NCI-H460 (cell line): ENCODE data around the gene GPR27. TPM values are rescaled to one million over a fixed set of nuclear protein-coding genes. Genes with fewer than 3 reads are reported as not detected.

Experiments used
- DNase-seq: peaks from one replicate; pipeline ENCODE4 v3.0.0-alpha.2; 2016; ENCODE audit warnings: low read depth; ENCODE audit errors: extremely low read depth
- total RNA-seq: library from RNA; depleted of rRNA; stranded (reverse); fragments of >200 nt; shearing (Covaris generic); gene quantifications from 2 replicates; pipeline ENCODE4 v1.2.3, GENCODE V29; 2014

Gene GPR27
- total RNA-seq, 1 experiment from 2014 or later = 8.6 TPM

DNA sequence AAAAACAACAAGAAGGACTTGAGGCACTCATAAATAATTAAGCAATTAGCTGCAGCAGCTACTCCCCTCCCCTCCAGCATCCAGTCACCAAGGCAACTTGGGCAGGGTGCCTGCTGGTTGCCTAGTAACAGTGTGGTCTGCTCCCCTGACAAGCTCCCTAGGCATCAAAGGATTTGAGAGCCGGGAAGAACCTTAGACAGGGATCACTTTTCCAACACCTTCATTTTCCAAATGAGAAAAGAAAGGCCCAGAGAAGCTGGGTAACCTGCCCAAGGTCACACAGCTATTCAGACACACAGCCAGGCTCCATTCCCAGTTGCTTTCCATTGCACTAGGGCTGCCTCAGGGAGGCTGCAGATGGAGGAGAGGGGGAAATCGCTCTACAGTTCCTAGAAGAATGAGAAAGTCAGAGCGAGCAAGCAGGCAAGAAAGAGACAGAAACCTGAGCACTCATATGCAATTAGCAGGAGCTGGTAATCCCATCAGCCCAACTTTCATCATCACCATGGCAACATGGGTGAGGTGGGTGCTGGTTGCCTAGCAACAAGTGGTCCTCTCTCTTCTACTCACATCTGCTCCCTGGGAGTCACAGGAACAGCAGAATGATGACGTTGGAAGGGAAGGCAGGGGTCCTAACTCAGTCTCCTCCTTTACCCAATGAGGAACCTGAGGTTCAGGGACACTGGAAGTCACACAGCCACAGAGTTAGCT is 24.9 kb upstream of the GPR27 start:
- DNase-seq = no peak

DNA sequence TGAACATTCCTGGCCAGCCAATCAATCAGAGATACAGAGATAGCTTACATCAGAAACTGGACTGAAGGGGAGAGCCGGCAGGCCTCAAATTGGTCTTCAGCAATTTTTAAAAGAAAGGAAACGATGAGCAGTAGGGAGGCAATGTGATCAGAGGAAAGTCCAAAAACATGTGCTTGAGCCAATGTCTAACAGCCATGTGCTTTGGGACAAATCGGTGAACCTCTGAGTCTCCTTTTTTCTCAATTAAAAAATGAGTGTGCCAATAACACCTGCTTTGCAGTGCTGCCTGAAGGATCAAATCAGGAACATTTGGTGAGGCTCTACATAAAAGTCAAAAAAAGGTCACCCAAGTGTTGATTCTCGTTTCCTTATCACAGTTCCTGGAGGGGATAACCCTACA is 21.0 kb upstream of the GPR27 start:
- no peak for DNase-seq

DNA sequence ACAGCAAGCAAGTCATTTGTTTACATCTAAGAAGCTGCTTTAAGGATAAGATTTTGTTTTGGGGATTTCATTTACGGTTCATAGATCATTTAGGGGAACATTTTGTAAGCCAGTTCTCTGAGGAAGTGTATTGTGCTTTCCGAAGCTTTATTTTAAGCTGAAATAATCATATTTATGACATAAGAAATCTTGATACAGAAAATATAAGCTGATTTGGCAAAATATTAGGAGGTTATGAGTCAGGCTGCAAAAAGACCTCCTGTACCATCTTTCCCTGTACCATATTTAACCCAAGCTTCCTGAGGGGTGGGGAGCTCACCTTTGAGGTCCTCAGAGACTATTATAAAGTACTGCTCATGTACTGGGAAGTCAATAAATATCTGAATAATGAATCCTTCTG is 20.3 kb upstream of the GPR27 start:
- DNase-seq = no peak

DNA sequence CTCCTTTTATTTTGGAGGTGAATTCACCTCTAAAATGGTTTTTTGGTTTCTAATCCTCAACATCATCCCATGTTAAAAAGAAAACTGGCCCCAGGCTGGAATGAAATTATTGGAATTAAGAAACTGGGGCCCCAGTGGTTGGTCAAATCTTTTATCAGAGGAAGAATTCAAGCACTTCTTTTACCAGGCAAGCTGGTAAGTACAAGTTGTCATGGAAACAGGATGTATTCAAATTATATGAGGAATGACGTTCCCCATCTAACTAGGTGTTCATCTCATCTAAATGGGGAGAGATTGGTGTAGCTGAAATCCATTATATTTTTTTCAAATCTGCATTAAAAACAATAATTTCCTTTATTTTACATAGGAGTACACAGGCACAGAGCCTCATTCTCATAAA is 18.8 kb upstream of the GPR27 start:
- no peak for DNase-seq

DNA sequence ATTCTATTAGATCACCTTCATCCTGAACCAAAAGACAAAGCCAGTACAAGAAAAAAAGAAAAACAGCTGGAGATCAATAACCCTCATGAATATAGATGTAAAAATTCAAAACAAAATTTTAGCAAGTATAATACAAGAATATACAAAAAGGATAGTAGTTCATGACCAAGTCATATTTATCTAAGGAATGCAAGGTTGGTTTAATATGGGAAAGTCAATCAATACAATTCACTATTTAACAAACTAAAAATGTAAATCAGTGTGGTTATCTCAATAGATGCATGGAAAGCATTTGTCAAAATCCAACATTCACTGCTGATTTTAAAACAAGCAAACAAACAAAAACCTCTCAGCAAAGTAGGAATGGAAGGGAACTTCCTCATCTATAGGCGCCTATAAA is 11.0 kb upstream of the GPR27 start:
- no peak for DNase-seq

DNA sequence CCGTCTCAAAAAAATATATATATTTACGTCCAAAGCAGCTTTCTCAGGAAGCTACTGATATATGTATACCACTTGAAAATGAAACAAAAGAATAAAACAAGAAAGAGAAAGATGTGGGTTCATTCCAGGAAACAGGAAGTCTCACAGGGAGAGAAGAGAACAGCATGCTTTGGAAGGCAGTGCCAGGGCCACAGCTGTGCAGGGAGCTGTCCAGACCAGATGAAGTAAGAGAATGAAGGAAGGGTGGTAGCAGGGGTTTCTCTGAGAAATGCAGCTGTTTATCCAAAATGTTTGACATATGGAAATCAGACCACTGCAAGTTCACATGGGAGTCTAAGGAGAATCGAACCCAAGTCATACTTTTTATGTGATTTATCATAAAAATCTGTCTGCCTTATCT is 8.9 kb upstream of the GPR27 start:
- no peak for DNase-seq

DNA sequence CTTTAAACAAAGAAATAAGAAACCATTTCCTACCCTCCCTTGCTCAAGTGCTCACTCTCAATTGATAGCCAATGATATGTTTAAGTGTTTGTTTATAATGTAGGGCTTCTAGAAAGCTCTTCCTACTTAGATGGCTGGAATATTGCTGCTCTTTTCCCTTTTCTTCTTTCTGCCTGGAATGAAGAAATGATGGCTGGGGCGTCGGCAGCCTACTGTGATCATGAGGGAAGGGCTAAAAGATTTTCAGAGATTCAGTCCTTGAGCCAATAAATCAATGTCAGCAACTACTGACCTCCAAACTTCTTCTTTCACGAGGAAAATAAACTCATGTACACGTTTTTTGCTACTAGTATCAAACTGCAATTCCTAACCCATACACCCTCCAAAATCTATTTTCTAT is 2.1 kb upstream of the GPR27 start:
- DNase-seq = no peak

DNA sequence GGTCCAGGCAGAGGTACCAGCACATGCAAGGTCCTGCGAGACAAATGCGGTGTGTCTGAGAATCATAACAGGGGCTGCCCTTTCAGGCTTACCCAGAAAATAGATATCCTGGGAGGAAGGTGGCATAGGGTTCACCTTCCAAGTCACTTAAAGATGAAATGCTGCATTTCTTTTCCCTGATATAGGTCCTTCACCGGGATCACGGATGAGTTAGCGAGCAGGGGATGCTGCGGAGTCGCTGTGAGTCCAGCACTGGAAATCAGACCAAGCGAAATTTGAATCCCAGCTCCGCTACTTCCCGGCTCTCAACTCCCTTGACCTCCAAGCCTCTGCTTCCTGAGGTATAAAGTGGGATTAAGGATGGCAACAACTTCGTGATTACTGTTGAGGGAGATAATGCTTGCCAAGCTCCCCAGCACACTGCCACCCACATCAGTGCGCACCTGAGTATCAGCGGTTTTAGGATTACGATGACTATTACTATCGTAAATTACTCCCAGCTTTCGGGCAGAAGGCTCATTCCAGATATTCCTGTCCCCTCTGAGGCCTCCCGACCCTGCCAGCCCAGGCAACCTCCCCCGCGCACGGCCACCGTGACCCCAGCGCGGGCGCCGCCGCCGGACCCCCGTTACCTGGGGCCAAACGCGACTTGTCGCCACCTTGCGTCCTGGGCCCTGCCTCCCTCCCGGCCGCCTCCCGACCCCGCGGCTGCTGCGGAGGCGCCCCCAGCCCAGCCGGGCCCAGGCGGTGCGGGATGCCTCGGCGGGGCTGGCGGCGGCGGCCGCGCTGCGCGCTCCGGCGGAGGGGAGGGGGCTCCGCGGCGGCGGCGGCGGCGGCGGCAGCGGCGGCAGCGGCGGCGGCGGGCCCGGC is 589 bp upstream of the GPR27 start:
- DNase-seq = no peak

DNA sequence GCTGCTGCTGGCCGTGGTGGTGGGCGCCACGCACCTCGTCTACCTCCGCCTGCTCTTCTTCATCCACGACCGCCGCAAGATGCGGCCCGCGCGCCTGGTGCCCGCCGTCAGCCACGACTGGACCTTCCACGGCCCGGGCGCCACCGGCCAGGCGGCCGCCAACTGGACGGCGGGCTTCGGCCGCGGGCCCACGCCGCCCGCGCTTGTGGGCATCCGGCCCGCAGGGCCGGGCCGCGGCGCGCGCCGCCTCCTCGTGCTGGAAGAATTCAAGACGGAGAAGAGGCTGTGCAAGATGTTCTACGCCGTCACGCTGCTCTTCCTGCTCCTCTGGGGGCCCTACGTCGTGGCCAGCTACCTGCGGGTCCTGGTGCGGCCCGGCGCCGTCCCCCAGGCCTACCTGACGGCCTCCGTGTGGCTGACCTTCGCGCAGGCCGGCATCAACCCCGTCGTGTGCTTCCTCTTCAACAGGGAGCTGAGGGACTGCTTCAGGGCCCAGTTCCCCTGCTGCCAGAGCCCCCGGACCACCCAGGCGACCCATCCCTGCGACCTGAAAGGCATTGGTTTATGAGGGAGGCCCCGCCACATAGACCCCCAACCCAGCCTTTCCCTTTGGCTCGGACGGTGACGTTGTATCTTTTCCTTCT is 1.1 kb downstream of the GPR27 start:
- DNase-seq = no peak

DNA sequence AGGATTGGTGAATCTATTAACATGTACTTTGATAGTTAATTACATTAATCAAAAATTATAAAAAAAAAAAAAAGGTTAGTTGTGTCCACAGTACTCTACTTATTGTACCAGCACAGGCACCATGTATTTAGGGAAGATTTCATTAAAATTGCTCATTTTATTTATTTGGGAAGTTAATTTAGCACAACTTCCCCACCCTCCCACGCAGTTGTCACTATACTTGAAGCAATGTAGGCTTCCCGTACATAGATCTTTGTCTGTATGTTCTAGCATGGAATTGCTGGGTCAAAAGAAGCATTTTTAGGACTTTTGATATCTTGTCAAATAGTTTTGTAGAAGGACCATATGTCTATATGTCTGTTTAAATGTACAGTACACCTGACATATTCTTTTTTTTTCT is 4.4 kb downstream of the GPR27 start:
- DNase-seq = no peak

DNA sequence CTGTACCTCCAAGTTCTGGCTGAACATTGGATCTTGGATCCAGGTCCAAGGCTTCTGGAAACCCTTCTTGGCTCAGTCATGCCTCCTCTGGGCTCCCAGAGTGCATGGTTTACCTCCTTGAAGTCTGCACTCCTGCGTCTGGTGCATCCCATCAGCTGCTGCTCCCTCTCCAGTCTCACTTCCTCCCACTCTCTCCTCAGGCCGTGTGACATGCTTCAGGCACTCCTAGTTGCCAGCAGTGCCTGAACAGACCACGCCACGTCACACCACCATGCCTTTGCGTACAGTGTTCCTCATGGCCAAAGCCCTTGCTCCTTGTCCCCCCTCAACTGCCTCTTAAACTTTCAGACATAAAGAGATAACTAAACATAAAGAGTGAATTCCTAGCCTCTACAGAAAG is 5.7 kb downstream of the GPR27 start:
- no peak for DNase-seq

DNA sequence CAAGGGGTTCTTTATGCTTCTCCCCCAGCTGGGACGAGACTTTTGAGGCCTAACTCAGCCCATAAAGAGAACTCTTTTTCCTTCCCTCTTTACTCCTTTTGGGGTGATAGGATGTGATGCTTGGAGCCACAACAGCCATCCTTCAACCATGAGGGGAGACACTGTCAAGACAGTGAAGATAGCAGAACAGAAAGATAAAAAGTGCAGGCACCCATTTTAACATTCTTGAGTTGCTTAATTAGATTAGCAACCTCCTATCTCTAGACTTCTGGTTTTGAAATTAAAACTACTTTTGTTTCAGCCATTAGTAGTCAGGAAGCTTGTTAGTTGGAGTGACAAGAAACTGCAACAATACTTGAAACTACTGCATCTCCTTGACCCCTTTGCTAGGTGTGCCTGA is 6.5 kb downstream of the GPR27 start:
- DNase-seq = no peak

DNA sequence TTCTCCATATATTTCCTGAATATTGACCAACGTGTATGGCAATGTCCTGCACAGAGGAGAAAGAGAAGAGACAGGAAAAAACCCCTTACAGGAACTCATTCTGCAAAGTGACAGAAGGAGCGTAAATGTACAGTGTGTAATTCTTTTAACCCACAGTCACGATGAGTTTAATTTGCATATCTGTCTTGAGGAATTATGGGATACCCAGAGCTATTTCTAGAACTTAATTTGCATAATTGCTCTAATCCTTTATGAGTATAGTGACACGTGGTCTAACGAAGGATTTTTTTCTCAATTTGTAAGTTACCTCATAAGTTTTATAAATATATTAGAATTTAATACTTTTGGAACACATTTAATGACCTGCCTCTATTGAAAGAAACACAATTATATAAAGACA is 9.8 kb downstream of the GPR27 start:
- DNase-seq = no peak

DNA sequence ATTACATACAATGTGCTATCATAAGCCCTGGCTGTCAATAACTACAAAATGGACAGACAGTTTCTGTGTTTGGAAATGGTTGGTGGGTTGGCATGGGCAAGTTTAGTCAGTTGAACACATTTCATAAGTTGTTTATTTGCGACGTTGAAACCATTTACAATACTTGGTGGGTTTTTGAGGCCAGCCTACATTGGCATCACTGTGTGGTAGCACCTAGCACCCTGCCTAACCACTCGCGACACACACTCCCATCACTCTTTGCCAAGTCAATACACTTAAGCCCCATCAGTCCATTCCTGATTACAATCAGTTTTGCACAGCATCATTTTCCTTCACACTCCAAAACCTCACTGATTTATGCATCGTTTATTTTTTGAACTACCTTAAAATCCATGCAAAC is 17.5 kb downstream of the GPR27 start:
- no peak for DNase-seq

DNA sequence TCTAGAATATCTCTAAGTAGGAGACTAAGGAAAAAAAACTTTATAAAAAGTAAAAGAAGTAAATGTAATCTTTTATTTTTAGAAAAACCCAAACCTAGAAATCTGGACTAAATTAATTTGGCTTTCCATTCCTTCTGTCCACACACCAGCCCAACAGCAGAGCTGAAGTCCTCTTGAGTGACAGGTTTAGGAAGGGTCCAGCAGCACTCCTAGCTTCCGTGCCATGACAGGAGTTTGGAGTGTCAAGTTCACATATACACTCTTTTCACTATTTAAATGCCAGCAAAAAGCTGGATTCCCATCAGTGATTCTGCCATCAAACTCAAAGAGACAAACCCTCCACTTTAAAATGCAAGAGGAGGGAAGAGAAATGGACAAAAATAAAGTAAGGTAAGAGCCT is 18.2 kb downstream of the GPR27 start:
- no peak for DNase-seq

DNA sequence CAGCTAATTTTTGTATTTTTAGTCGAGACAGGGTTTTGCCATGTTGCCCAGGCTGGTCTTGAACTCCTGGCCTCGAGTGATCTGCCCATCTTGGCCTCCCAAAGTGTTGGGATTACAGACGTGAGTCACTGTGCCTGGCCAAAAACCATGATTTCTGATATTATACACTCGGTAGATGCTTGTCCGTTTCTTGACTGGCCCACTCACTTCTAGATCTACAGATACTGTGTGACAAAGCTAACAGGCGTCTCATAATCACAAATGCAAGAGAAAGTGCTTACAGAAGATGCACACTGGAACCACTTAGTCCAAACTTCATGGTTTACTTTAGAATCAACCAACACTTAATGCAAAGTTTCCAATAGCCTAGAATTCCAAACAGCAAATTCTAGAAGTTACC is 22.9 kb downstream of the GPR27 start:
- no peak for DNase-seq

DNA sequence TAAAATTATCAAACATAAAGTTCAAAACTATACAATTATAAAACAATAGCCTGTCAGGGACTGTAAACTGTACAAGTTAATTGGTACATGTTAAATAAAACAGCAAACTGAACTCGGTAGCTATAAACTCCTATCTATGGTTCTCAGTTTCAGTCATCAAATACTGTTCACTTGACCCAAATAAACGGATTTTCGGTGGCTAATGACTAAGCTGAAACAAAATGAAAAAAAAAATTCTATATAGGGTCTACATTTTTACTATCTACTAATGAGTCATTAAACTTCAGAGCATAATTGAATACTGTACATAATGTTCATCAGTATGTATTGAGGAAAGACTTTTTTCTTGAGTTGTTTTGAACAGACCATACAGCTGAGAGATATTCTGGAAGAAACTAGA is 24.7 kb downstream of the GPR27 start:
- no peak for DNase-seq

DNA sequence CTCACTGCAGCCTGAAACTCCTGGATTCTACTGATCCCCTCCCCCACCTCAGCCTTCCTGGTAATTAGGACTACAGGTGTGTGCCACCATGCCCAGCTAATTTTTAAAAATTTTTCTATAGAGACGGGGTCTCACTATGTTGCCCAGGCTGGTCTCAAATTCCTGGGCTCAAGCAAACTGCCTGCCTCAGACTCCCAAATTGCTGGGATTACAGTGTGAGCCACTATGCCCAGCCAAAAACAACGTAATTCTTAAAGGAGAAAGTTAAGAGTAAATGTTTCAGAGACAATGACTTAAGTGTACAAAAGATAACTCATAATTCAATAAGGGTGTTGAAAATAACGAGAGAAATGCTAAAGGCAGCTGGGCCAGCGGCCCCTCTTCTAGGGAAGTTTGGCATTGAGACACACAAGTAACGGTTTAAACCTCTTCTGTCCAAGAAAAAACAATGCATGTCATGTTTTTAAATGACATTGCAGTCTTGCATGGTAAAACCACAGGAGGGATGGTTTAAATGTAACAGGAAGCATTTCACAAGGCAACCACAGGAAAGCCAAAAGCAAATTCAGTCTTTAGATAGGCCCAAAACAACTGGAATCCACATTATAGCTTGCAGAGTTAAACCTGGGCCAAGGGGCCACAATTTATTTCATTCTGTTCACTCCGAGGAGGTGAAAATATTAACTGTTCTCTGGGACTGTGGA is 26.2 kb downstream of the GPR27 start:
- DNase-seq = no peak

DNA sequence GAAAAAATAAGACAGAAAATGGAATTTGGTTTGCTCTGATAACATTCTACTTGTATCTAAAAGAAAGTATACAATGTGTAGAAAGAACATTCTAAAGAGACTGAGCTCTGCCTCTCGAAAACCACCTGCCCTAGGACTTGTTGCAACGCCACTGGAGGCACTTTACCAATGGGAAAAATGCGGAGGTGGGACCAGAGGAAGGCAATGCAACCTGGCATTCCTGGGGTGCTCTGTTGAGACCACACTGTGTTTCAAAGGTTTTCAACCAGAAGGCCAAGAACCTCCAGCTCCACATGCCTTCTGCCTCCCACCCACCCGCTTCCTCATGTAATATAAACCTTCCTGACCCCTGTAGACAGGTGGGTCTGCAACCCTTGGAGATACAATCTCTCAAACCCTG is 26.8 kb downstream of the GPR27 start:
- no peak for DNase-seq

DNA sequence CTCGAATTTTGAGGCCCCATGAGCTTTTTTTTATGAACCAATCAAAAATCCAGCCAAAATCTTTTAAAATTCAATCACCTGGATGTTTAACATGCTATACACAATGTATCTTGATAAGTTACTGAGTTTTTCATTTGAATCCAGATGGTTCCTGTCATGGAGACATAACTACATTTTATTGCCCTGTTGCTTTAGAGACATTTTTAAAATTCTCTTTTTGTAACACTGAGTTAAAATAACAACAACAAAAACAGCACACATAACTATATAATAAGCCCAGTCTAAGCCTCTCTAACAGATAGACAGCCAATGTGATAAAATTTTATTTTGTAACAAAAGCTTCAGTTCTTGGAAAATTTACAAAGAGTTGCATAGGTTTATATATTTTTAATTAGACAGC is 29.5 kb downstream of the GPR27 start:
- DNase-seq = no peak

DNA sequence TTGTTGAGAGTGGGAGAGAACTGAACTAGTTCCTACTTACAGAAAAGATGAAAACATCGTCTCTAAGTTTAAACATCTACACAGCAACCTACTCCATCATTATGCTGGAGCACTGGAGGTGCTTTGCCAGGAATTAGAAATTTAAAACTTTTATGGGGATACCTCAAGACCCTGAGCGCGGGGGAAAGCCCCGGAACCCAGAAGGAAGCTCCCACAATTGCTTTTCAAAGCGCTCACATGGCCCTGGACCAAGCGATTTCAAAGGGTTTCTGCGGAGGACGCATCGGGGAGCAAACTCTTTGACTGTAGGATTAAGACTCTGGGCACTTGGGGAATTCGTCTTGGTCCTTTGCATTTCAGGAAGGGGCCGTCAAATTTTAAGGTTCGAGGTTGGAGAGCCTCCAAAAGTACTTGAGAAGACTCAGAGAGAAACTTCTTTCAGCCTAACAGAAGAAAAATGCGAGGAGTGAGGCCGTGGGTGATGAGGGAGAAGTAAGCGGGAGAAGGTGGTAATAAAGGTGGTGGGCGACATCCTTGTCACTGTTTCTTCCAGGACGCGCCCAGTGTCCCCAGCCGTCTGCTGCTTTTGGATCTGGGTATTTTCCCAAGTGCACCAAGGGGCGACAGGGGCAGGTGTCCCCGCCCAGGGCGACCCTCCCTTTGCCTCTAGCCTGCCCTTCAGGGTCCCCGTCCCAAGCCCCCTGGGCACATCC is 30.7 kb downstream of the GPR27 start:
- no peak for DNase-seq
